SK-N-SH treated with all-trans-retinoic acid at 6 μM for 48 hours (cell line): Measurements from ENCODE around the gene AKAP7.

Experiments used
- ARNTL ChIP-seq: fragments of 450-650 bp; formaldehyde crosslinking; IDR thresholded peaks from 2 replicates; pipeline ENCODE4 v1.5.0; 2020; ENCODE audit warnings: low read depth, mild to moderate bottlenecking, moderate library complexity, borderline replicate concordance
- PATZ1 ChIP-seq: fragments of 250-450 bp; sonication (Bioruptor Pico); IDR thresholded peaks from 2 replicates; pipeline ENCODE4 v1.8.0; 2020; ENCODE audit warnings: mild to moderate bottlenecking, moderate library complexity, borderline replicate concordance
- SNAI2 ChIP-seq: fragments of 250-450 bp; sonication (Bioruptor Pico); IDR thresholded peaks from 2 replicates; pipeline ENCODE4 v1.5.0; 2020; ENCODE audit warnings: mild to moderate bottlenecking, moderate library complexity

GRCh38 chr6:131212913-131213312 is 77.6 kb downstream of the AKAP7 start:
- TF ChIP-seq PATZ1 (CRISPR knock-in tag) (no peak), SNAI2 (no peak), ARNTL (no peak)
